Measurements from ENCODE around the gene TBX20. TPM values are rescaled to one million over a fixed set of nuclear protein-coding genes. Genes with fewer than 3 reads are reported as not detected.
"Not testable (repeated sequence)": the region's sequence is repeated elsewhere in the genome, so short reads cannot be mapped to it uniquely, and the experiment has no call there.

The TBX20 gene
- total and polyA plus RNA-seq, 2 experiments from 2014 or later: 0.69 TPM; not detected in 1

- not testable (repeated sequence) for H3K4me1 Mint-ChIP-seq; H3K27me3 Mint-ChIP-seq (ENCODE audit: insufficient read depth, low read depth, poor library complexity); H3K9me2 ChIP-seq (ENCODE audit: insufficient read depth); H3K4me1 ChIP-seq (ENCODE audit: insufficient read depth); DNase-seq (ENCODE audit: low spot score); H3K27ac Mint-ChIP-seq; H4K20me1 ChIP-seq (replicated peaks; ENCODE audit: insufficient read depth); H2AFZ ChIP-seq; H3K36me3 ChIP-seq (ENCODE audit: insufficient read depth); ATAC-seq; H3K4me3 Mint-ChIP-seq; H3K4me2 ChIP-seq; H3F3A ChIP-seq (replicated peaks; ENCODE audit: low read depth); H3K4me3 ChIP-seq; H3K27ac ChIP-seq (ENCODE audit: low read depth); H3K27me3 ChIP-seq (ENCODE audit: insufficient read depth); H3K36me3 Mint-ChIP-seq (ENCODE audit: low read depth); H3K9me3 Mint-ChIP-seq; H3K79me2 ChIP-seq (replicated peaks; ENCODE audit: insufficient read depth)
Observed at GRCh38 chr7:35202353-35202752, 51.5 kb downstream of the TBX20 start.

GRCh38 chr7:35200170-35200569 is 53.7 kb downstream of the TBX20 start:
- H4K20me1 ChIP-seq (replicated peaks; ENCODE audit: insufficient read depth); H3K36me3 Mint-ChIP-seq (ENCODE audit: low read depth); H3K4me3 ChIP-seq; H3F3A ChIP-seq (replicated peaks; ENCODE audit: low read depth); H2AFZ ChIP-seq; H3K27ac ChIP-seq (ENCODE audit: low read depth); H3K27me3 ChIP-seq (ENCODE audit: insufficient read depth); H3K4me3 Mint-ChIP-seq; H3K9me2 ChIP-seq (ENCODE audit: insufficient read depth); H3K4me1 Mint-ChIP-seq; H3K9me3 Mint-ChIP-seq; H3K79me2 ChIP-seq (replicated peaks; ENCODE audit: insufficient read depth); H3K36me3 ChIP-seq (ENCODE audit: insufficient read depth); H3K4me1 ChIP-seq (ENCODE audit: insufficient read depth); H3K27ac Mint-ChIP-seq; H3K27me3 Mint-ChIP-seq (ENCODE audit: insufficient read depth, low read depth, poor library complexity): not testable (repeated sequence)
- peak overlapping the region; percentile 22; the same call in 1 of the 2 replicates for H3K4me2 ChIP-seq
- DNase-seq (ENCODE audit: low spot score) (peak; percentile 17), ATAC-seq (peak; percentile 77)

- not testable (repeated sequence) for H3K4me3 Mint-ChIP-seq; H3K79me2 ChIP-seq (replicated peaks; ENCODE audit: insufficient read depth); H3K36me3 Mint-ChIP-seq (ENCODE audit: low read depth); H3F3A ChIP-seq (replicated peaks; ENCODE audit: low read depth); H3K27ac Mint-ChIP-seq; H3K4me1 ChIP-seq (ENCODE audit: insufficient read depth); H3K27me3 Mint-ChIP-seq (ENCODE audit: insufficient read depth, low read depth, poor library complexity); H3K27me3 ChIP-seq (ENCODE audit: insufficient read depth); H3K4me3 ChIP-seq; H3K4me1 Mint-ChIP-seq; H3K9me2 ChIP-seq (ENCODE audit: insufficient read depth); H3K27ac ChIP-seq (ENCODE audit: low read depth); H4K20me1 ChIP-seq (replicated peaks; ENCODE audit: insufficient read depth); H3K4me2 ChIP-seq; H3K36me3 ChIP-seq (ENCODE audit: insufficient read depth); H2AFZ ChIP-seq; H3K9me3 Mint-ChIP-seq; DNase-seq (ENCODE audit: low spot score); ATAC-seq
Observed at GRCh38 chr7:35198370-35199140, 55.3 kb downstream of the TBX20 start.

- not testable (repeated sequence) for H3K79me2 ChIP-seq (replicated peaks; ENCODE audit: insufficient read depth); H3K27ac ChIP-seq (ENCODE audit: low read depth); H3K4me1 Mint-ChIP-seq; H3K27ac Mint-ChIP-seq; H3K9me2 ChIP-seq (ENCODE audit: insufficient read depth); H3K4me3 Mint-ChIP-seq; H3K4me3 ChIP-seq; H3K36me3 Mint-ChIP-seq (ENCODE audit: low read depth); H2AFZ ChIP-seq; H3K4me2 ChIP-seq; H4K20me1 ChIP-seq (replicated peaks; ENCODE audit: insufficient read depth); H3F3A ChIP-seq (replicated peaks; ENCODE audit: low read depth); H3K36me3 ChIP-seq (ENCODE audit: insufficient read depth); H3K9me3 Mint-ChIP-seq; DNase-seq (ENCODE audit: low spot score); ATAC-seq; H3K4me1 ChIP-seq (ENCODE audit: insufficient read depth)
- peaks cover 16% of the 10 kb centered on the region for H3K27me3 Mint-ChIP-seq (ENCODE audit: insufficient read depth, low read depth, poor library complexity)
- H3K27me3 ChIP-seq (ENCODE audit: insufficient read depth): peaks cover 23% of the 10 kb centered on the region
Observed at GRCh38 chr7:35191571-35191970, 62.3 kb downstream of the TBX20 start.

- peaks cover 29% of the 10 kb centered on the region for H3K27me3 Mint-ChIP-seq (ENCODE audit: insufficient read depth, low read depth, poor library complexity)
- H3K4me3 Mint-ChIP-seq; H3K27ac Mint-ChIP-seq; H3K9me2 ChIP-seq (ENCODE audit: insufficient read depth); H3F3A ChIP-seq (replicated peaks; ENCODE audit: low read depth); H3K9me3 Mint-ChIP-seq; H3K36me3 Mint-ChIP-seq (ENCODE audit: low read depth); H3K36me3 ChIP-seq (ENCODE audit: insufficient read depth); H3K27ac ChIP-seq (ENCODE audit: low read depth); DNase-seq (ENCODE audit: low spot score); H3K4me3 ChIP-seq; H3K4me2 ChIP-seq; H2AFZ ChIP-seq; H4K20me1 ChIP-seq (replicated peaks; ENCODE audit: insufficient read depth); H3K4me1 Mint-ChIP-seq; H3K79me2 ChIP-seq (replicated peaks; ENCODE audit: insufficient read depth); ATAC-seq; H3K4me1 ChIP-seq (ENCODE audit: insufficient read depth): not testable (repeated sequence)
- peaks cover 36% of the 10 kb centered on the region for H3K27me3 ChIP-seq (ENCODE audit: insufficient read depth)
Observed at GRCh38 chr7:35190146-35190773, 63.6 kb downstream of the TBX20 start.

Measured in GM23338 (cell line).